Erythroblast (primary cell): ENCODE data around the gene BPIFB2.

Source experiments
- GATA1 ChIP-seq: IDR thresholded peaks from 2 replicates; pipeline ENCODE4 v1.6.1; 2011; ENCODE audit warnings: low read depth, mild to moderate bottlenecking, control low read depth, low read length, moderate library complexity
- POLR2A ChIP-seq: IDR thresholded peaks from 2 replicates; pipeline ENCODE4 v1.6.1; 2011; ENCODE audit warnings: mild to moderate bottlenecking, low read length

- TF ChIP-seq POLR2A (no peak), GATA1 (no peak)
These were observed 47.9 kb upstream of the BPIFB2 start for GRCh38 chr20:32959351-32960221.
